Lower leg skin (tissue), 3 donors: ENCODE data around the gene MXRA7.

ENCODE experiments used
- CTCF ChIP-seq, 3 donors: fragments of 450-650 bp; IDR thresholded peaks; one replicate each; pipeline ENCODE4 v1.5.1; 2016; ENCODE audit warnings: antibody characterized with exemption in 3 of 3, mild to moderate bottlenecking in 3 of 3, moderate library complexity in 2 of 3
- POLR2A ChIP-seq, 2 donors: fragments of 450-650 bp; IDR thresholded peaks; one replicate each; pipeline ENCODE4 v1.6.1; 2016 to 2017; ENCODE audit warnings: antibody characterized with exemption in 2 of 2, mild to moderate bottlenecking in 1 of 2, moderate library complexity in 1 of 2

- TF ChIP-seq POLR2A (IDR thresholded peaks at IDR 0.05) (no peak), CTCF (IDR thresholded peaks at IDR 0.05) (no peak)
Observed at GRCh38 chr17:76718516-76718915, 7.8 kb upstream of the MXRA7 start.
